ENCODE measurements around the gene SEC23B.

The SEC23B gene

DNA sequence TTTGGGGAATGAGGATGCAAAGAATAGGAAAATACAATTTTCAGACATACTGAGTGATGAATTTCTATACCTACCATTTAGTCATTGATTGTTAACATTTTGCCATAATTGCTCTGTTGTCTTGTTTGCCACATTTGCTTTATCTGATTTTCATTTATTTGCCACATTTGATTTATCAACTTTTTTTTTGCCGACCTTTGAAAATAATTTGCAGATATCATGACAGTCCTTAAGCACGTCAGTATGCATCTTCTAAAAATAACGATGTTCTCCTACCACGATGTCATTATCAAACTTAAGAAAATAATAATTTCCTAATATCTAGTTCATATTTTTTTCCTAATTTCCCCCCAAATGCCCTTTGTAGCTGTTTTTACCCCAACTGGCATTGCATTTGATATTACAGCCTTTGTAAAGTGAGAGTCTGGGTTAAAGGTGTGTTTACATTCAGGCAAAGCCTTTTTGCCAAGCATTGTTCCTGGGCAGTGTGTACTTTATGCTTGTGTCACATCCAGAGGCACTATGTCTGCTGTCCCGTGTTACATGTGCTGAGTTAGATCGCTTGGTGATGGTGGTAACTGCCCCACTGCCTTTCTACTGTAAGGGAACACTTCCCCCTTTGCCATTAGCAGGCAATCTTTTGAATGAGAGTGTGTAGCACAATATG, 26.4 kb downstream of the SEC23B start:
- DNase-seq (ENCODE audit: low spot score) = no peak
- H3K9me3 ChIP-seq (replicated peaks in 1 of 2; ENCODE audit: control insufficient read depth in 2 of 2, insufficient read depth in 1 of 2, low read depth in 1 of 2, low read length in 2 of 2) = peaks cover 0 to 2% of the 10 kb centered on the region in 2 donors
- H4K8ac ChIP-seq (ENCODE audit: low read depth, low read length) = no peak overlapping the region
- no peak overlapping the region for H2AFZ ChIP-seq (ENCODE audit: low read length)
- no peak overlapping the region for H3K4me2 ChIP-seq (ENCODE audit: insufficient read depth, low read length, poor library complexity, severe bottlenecking)
- H2BK5ac ChIP-seq (ENCODE audit: low read length) = no peak overlapping the region
- no peak overlapping the region for H4K91ac ChIP-seq (ENCODE audit: low read depth, low read length, poor library complexity)
- no peak overlapping the region for H2BK12ac ChIP-seq (ENCODE audit: low read length)
- H2BK120ac ChIP-seq (ENCODE audit: low read depth, low read length) = no peak overlapping the region
- H3K36me3 ChIP-seq (replicated peaks in 1 of 2; ENCODE audit: control insufficient read depth in 2 of 2, insufficient read depth in 2 of 2, low read length in 2 of 2) = peaks cover 26 to 86% of the 10 kb centered on the region in 2 donors
- H3K23ac ChIP-seq (ENCODE audit: low read depth, low read length, poor library complexity) = no peak overlapping the region
- H3K79me1 ChIP-seq (ENCODE audit: low read depth, low read length) = no peaks in the 10 kb centered on the region
- no CpG with 5 or more reads among the region's 6 CpGs for WGBS, 2 donors (ENCODE audit: extremely low coverage in 2 of 2, insufficient read length in 2 of 2, insufficient replicate concordance in 1 of 2)
- H2BK15ac ChIP-seq (ENCODE audit: low read length) = no peak overlapping the region
- H3K4me3 ChIP-seq (ENCODE audit: low read length in 2 of 2) = no peak overlapping the region
- H3K4ac ChIP-seq (ENCODE audit: low read length) = no peak overlapping the region
- H3K4me1 ChIP-seq (ENCODE audit: control insufficient read depth in 2 of 2, insufficient read depth in 1 of 2, low read depth in 1 of 2, low read length in 2 of 2) = no peaks in the 10 kb centered on the region
- no peak overlapping the region for H3K27ac ChIP-seq (replicated peaks; ENCODE audit: low read length)
- H3K14ac ChIP-seq (ENCODE audit: low read length) = no peak overlapping the region
- no peak overlapping the region for H2AK5ac ChIP-seq (ENCODE audit: low read depth, low read length)
- H3K9ac ChIP-seq (ENCODE audit: low read depth, low read length, poor library complexity) = no peak overlapping the region
- no peak overlapping the region for H3K18ac ChIP-seq (ENCODE audit: low read length)
- no peaks in the 10 kb centered on the region for H3K27me3 ChIP-seq (ENCODE audit: control insufficient read depth in 3 of 3, insufficient read depth in 3 of 3, low read depth in 1 of 3, low read length in 3 of 3)

DNA sequence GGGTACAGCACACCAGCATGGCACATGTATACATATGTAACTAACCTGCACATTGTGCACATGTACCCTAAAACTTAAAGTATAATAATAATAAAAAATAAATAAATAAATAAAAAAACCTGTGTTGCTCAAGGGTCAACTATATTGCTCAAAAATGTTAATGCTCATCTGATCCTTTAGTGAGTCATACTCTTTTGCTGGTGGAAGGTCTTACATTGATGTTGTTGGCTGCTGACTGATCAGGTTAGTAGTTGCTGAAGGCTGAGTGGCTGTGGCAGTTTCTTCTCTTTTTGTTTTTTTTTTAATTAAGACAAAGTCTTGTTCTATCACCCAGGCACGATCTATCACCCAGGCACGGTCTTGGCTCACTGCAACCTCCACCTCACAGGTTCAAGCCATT, 29.9 kb downstream of the SEC23B start:
- no peak overlapping the region for H2AK5ac ChIP-seq (ENCODE audit: low read depth, low read length)
- no peak overlapping the region for H3K4me3 ChIP-seq (ENCODE audit: low read length in 2 of 2)
- no CpG with 5 or more reads among the region's 2 CpGs for WGBS, 2 donors (ENCODE audit: extremely low coverage in 2 of 2, insufficient read length in 2 of 2, insufficient replicate concordance in 1 of 2)
- H3K9me3 ChIP-seq (replicated peaks in 1 of 2; ENCODE audit: control insufficient read depth in 2 of 2, insufficient read depth in 1 of 2, low read depth in 1 of 2, low read length in 2 of 2) = no peaks in the 10 kb centered on the region
- no peak overlapping the region for H2AFZ ChIP-seq (ENCODE audit: low read length)
- no peak overlapping the region for H2BK5ac ChIP-seq (ENCODE audit: low read length)
- no peak overlapping the region for H2BK15ac ChIP-seq (ENCODE audit: low read length)
- no peaks in the 10 kb centered on the region for H3K27me3 ChIP-seq (ENCODE audit: control insufficient read depth in 3 of 3, insufficient read depth in 3 of 3, low read depth in 1 of 3, low read length in 3 of 3)
- no peak for DNase-seq (ENCODE audit: low spot score)
- H3K79me1 ChIP-seq (ENCODE audit: low read depth, low read length) = no peaks in the 10 kb centered on the region
- no peak overlapping the region for H3K27ac ChIP-seq (replicated peaks; ENCODE audit: low read length)
- no peak overlapping the region for H3K18ac ChIP-seq (ENCODE audit: low read length)
- no peak overlapping the region for H3K23ac ChIP-seq (ENCODE audit: low read depth, low read length, poor library complexity)
- H3K4me2 ChIP-seq (ENCODE audit: insufficient read depth, low read length, poor library complexity, severe bottlenecking) = no peak overlapping the region
- no peak overlapping the region for H4K91ac ChIP-seq (ENCODE audit: low read depth, low read length, poor library complexity)
- H2BK12ac ChIP-seq (ENCODE audit: low read length) = no peak overlapping the region
- H3K14ac ChIP-seq (ENCODE audit: low read length) = no peak overlapping the region
- peaks cover 14 to 82% of the 10 kb centered on the region in 2 donors for H3K36me3 ChIP-seq (replicated peaks in 1 of 2; ENCODE audit: control insufficient read depth in 2 of 2, insufficient read depth in 2 of 2, low read length in 2 of 2)
- no peak overlapping the region for H3K9ac ChIP-seq (ENCODE audit: low read depth, low read length, poor library complexity)
- H3K4ac ChIP-seq (ENCODE audit: low read length) = no peak overlapping the region
- H2BK120ac ChIP-seq (ENCODE audit: low read depth, low read length) = no peak overlapping the region
- no peaks in the 10 kb centered on the region for H3K4me1 ChIP-seq (ENCODE audit: control insufficient read depth in 2 of 2, insufficient read depth in 1 of 2, low read depth in 1 of 2, low read length in 2 of 2)
- no peak overlapping the region for H4K8ac ChIP-seq (ENCODE audit: low read depth, low read length)

DNA sequence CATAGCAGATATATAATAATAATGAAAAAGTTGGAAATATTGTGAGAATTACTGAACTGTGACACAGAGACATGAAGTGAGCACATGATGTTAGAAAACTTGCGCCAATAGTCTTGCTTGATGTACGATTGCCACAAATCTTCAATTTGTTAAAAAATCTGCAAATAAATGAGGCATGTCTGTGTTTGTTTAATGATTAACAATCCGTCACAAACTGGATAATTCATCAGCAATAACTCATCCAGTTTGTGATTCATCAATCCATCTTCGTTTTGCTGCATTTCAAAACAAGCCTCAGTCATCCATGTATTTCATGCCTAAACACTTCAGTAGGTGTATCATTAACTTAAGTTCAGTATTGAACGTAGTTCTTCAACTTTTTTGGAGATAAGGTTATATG, 34.0 kb downstream of the SEC23B start:
- no peaks in the 10 kb centered on the region for H3K79me1 ChIP-seq (ENCODE audit: low read depth, low read length)
- no peak overlapping the region for H4K91ac ChIP-seq (ENCODE audit: low read depth, low read length, poor library complexity)
- no peak overlapping the region for H3K18ac ChIP-seq (ENCODE audit: low read length)
- no peaks in the 10 kb centered on the region for H3K9me3 ChIP-seq (replicated peaks in 1 of 2; ENCODE audit: control insufficient read depth in 2 of 2, insufficient read depth in 1 of 2, low read depth in 1 of 2, low read length in 2 of 2)
- no peak overlapping the region for H3K27ac ChIP-seq (replicated peaks; ENCODE audit: low read length)
- no peak for DNase-seq (ENCODE audit: low spot score)
- no peak overlapping the region for H2BK15ac ChIP-seq (ENCODE audit: low read length)
- H3K36me3 ChIP-seq (replicated peaks in 1 of 2; ENCODE audit: control insufficient read depth in 2 of 2, insufficient read depth in 2 of 2, low read length in 2 of 2) = peaks cover 13 to 82% of the 10 kb centered on the region in 2 donors
- H3K23ac ChIP-seq (ENCODE audit: low read depth, low read length, poor library complexity) = no peak overlapping the region
- H2AFZ ChIP-seq (ENCODE audit: low read length) = no peak overlapping the region
- no peak overlapping the region for H2BK12ac ChIP-seq (ENCODE audit: low read length)
- H3K9ac ChIP-seq (ENCODE audit: low read depth, low read length, poor library complexity) = no peak overlapping the region
- no peaks in the 10 kb centered on the region for H3K4me1 ChIP-seq (ENCODE audit: control insufficient read depth in 2 of 2, insufficient read depth in 1 of 2, low read depth in 1 of 2, low read length in 2 of 2)
- H3K4me2 ChIP-seq (ENCODE audit: insufficient read depth, low read length, poor library complexity, severe bottlenecking) = no peak overlapping the region
- H2BK120ac ChIP-seq (ENCODE audit: low read depth, low read length) = no peak overlapping the region
- no peaks in the 10 kb centered on the region for H3K27me3 ChIP-seq (ENCODE audit: control insufficient read depth in 3 of 3, insufficient read depth in 3 of 3, low read depth in 1 of 3, low read length in 3 of 3)
- no peak overlapping the region for H2BK5ac ChIP-seq (ENCODE audit: low read length)
- H3K14ac ChIP-seq (ENCODE audit: low read length) = no peak overlapping the region
- WGBS, 2 donors (ENCODE audit: extremely low coverage in 2 of 2, insufficient read length in 2 of 2, insufficient replicate concordance in 1 of 2) = no CpG with 5 or more reads among the region's 5 CpGs
- no peak overlapping the region for H4K8ac ChIP-seq (ENCODE audit: low read depth, low read length)
- no peak overlapping the region for H3K4ac ChIP-seq (ENCODE audit: low read length)
- no peak overlapping the region for H3K4me3 ChIP-seq (ENCODE audit: low read length in 2 of 2)
- no peak overlapping the region for H2AK5ac ChIP-seq (ENCODE audit: low read depth, low read length)

DNA sequence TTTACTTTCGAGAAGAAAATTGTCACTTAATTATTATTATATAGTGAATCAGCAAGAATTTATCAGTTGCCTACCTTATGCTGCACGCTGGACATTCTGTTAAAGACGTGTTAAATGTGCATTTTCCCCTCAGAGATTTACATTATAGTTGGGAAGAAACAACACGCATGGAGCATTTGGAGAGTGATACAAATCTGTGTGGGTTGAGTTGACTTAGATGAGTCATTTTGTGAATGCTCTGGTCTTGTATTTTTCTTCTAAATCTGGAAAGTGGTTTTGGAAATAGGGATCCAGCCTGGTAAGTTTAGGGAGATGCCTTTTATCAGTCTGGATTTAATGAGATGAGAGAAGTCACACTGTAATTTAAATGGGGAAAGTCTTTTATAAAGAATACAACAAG, 35.5 kb downstream of the SEC23B start:
- peaks cover 16 to 86% of the 10 kb centered on the region in 2 donors for H3K36me3 ChIP-seq (replicated peaks in 1 of 2; ENCODE audit: control insufficient read depth in 2 of 2, insufficient read depth in 2 of 2, low read length in 2 of 2)
- H3K4me1 ChIP-seq (ENCODE audit: control insufficient read depth in 2 of 2, insufficient read depth in 1 of 2, low read depth in 1 of 2, low read length in 2 of 2) = no peaks in the 10 kb centered on the region
- H3K4me3 ChIP-seq (ENCODE audit: low read length in 2 of 2) = no peak overlapping the region
- H3K79me1 ChIP-seq (ENCODE audit: low read depth, low read length) = no peaks in the 10 kb centered on the region
- no peak overlapping the region for H4K91ac ChIP-seq (ENCODE audit: low read depth, low read length, poor library complexity)
- no peak overlapping the region for H3K9ac ChIP-seq (ENCODE audit: low read depth, low read length, poor library complexity)
- H3K27me3 ChIP-seq (ENCODE audit: control insufficient read depth in 3 of 3, insufficient read depth in 3 of 3, low read depth in 1 of 3, low read length in 3 of 3) = no peaks in the 10 kb centered on the region
- no peak overlapping the region for H3K23ac ChIP-seq (ENCODE audit: low read depth, low read length, poor library complexity)
- no peak overlapping the region for H2BK15ac ChIP-seq (ENCODE audit: low read length)
- no peak overlapping the region for H4K8ac ChIP-seq (ENCODE audit: low read depth, low read length)
- H2BK5ac ChIP-seq (ENCODE audit: low read length) = no peak overlapping the region
- no peak overlapping the region for H2AFZ ChIP-seq (ENCODE audit: low read length)
- H3K4ac ChIP-seq (ENCODE audit: low read length) = no peak overlapping the region
- DNase-seq (ENCODE audit: low spot score) = no peak
- no peak overlapping the region for H3K27ac ChIP-seq (replicated peaks; ENCODE audit: low read length)
- no peak overlapping the region for H2BK120ac ChIP-seq (ENCODE audit: low read depth, low read length)
- no peak overlapping the region for H3K18ac ChIP-seq (ENCODE audit: low read length)
- H2BK12ac ChIP-seq (ENCODE audit: low read length) = no peak overlapping the region
- WGBS, 2 donors (ENCODE audit: extremely low coverage in 2 of 2, insufficient read length in 2 of 2, insufficient replicate concordance in 1 of 2) = no CpG with 5 or more reads among the region's 4 CpGs
- no peak overlapping the region for H3K4me2 ChIP-seq (ENCODE audit: insufficient read depth, low read length, poor library complexity, severe bottlenecking)
- peaks cover 0 to 2% of the 10 kb centered on the region in 2 donors for H3K9me3 ChIP-seq (replicated peaks in 1 of 2; ENCODE audit: control insufficient read depth in 2 of 2, insufficient read depth in 1 of 2, low read depth in 1 of 2, low read length in 2 of 2)
- no peak overlapping the region for H2AK5ac ChIP-seq (ENCODE audit: low read depth, low read length)
- no peak overlapping the region for H3K14ac ChIP-seq (ENCODE audit: low read length)
